Kidney (tissue), 14 donors: Measurements from ENCODE around the gene TSPAN14. TPM values are rescaled to one million over a fixed set of nuclear protein-coding genes. Genes with fewer than 3 reads are reported as not detected.

Experiments used
- DNase-seq, 5 donors: peaks; one replicate each; pipeline ENCODE4 v3.0.0-alpha.2; 2013 to 2020
- FAIRE-seq: peaks from 2 replicates; lab custom pipeline; 2012; peaks lifted over from hg19 to GRCh38; lab: Jason Lieb, UNC
- H3K27ac ChIP-seq, 2 donors: one replicate each; pipeline ENCODE4 v1.7.0; 2013; ENCODE audit warnings: low read depth in 2 of 2, low read length in 2 of 2, inconsistent platforms in 1 of 2
- H3K27me3 ChIP-seq: one replicate; pipeline ENCODE4 v1.7.1; 2013; ENCODE audit warnings: low read length, inconsistent platforms; ENCODE audit not compliant: control insufficient read depth, insufficient read depth
- H3K36me3 ChIP-seq, 3 donors: one replicate each; pipeline versions ENCODE4 v1.7.0 to v1.7.1; 2013; ENCODE audit warnings: low read length in 3 of 3, control low read depth in 1 of 3, inconsistent platforms in 1 of 3; ENCODE audit not compliant: insufficient read depth in 3 of 3, control insufficient read depth in 2 of 3
- H3K4me1 ChIP-seq, 3 donors: one replicate each; pipeline versions ENCODE4 v1.7.0 to v1.7.1; 2013; ENCODE audit warnings: low read length in 3 of 3, inconsistent platforms in 1 of 3, low read depth in 1 of 3; ENCODE audit not compliant: control insufficient read depth in 2 of 3, insufficient read depth in 2 of 3
- H3K4me3 ChIP-seq, 3 donors: one replicate each; pipeline versions ENCODE4 v1.7.0 to v1.8.1; 2013; ENCODE audit warnings: low read length in 3 of 3, control low read depth in 1 of 3, inconsistent platforms in 1 of 3
- H3K9ac ChIP-seq, 3 donors: one replicate each; pipeline versions ENCODE4 v1.7.0 to v1.7.1; 2013; ENCODE audit warnings: low read length in 3 of 3, control low read depth in 1 of 3, inconsistent platforms in 1 of 3
- H3K9me3 ChIP-seq, 3 donors: one replicate each; pipeline versions ENCODE4 v1.7.0 to v1.7.1; 2013; ENCODE audit warnings: low read length in 3 of 3, control low read depth in 1 of 3, inconsistent platforms in 1 of 3; ENCODE audit not compliant: control insufficient read depth in 2 of 3, insufficient read depth in 1 of 3
- intact Hi-C: fragments of 100-400 bp; cut with DNase I; formaldehyde crosslinking; loops from one replicate; pipeline ENCODE4 v1.11.1; 2022
- polyA plus RNA-seq: library from polyadenylated mRNA; stranded (reverse); fragments of 350-450 nt; fragmentation: Illumina TruSeq; extraction: RNeasy Lipid Tissue Mini Kit (QIAGEN cat#74804); gene quantifications from one replicate; pipeline ENCODE4 v1.2.3, GENCODE V29; 2014; ENCODE audit warnings: low read depth, low replicate concordance; ENCODE audit not compliant: insufficient read depth
- total RNA-seq: library from RNA; stranded (reverse); fragmentation: NEBNext Ultra II Directional; extraction: Animal tissue kit (Norgen Biotek cat#: 25700); gene quantifications from one replicate; pipeline ENCODE4 v1.2.1, GENCODE V29; 2021
- TF ChIP-seq, protein P1 (sequence below): IDR thresholded peaks from 3 replicates; pipeline ENCODE4 v1.5.1; 2012; ENCODE audit warnings: mild to moderate bottlenecking, moderate library complexity, borderline replicate concordance; ENCODE audit not compliant: insufficient read depth; ENCODE audit errors: extremely low read depth
- donor health status: control.
- donor health status: control.
- donor health status: control.
- donor health status: control.
- donor health status: control.
- donor health status: DM: yes; HTN: yes; CAD: no.
- donor health status: Normal renal cell carcinoma (clear cell type).

The TSPAN14 gene
- total and polyA plus RNA-seq, 2 donors from 2014 or later = 36.8 to 183 TPM

DNA sequence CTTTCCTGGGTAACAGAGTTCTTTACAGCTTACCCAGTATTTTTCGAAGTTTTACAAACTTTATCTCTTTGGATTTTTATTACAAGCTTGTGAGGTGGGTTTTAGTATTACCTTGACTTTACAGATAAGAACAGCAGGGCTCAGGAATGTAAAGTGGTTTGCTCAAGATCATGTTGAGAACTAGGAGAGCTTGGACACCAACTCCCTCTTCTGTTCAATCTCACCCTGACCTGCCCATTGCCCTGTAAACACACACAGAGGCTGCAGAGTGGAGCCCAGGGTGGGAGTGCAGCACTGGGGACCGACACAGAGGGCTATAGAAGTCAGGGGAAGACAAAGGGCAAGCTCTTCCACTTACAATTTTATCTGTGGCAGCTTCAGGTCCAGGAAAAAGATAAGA, 4.6 kb upstream of the TSPAN14 start:
- Histone ChIP-seq H3K9me3 (no peaks in the 10 kb centered on the region), H3K36me3 (no peaks in the 10 kb centered on the region), H3K27ac (no peak overlapping the region), H3K9ac (no peak overlapping the region), H3K27me3 (no peaks in the 10 kb centered on the region), H3K4me3 (no peak overlapping the region), H3K4me1 (peaks cover 0 to 12% (median 12%) of the 10 kb centered on the region in 3 donors)
- DNase-seq = no peak
- TF ChIP-seq, protein P1, sequence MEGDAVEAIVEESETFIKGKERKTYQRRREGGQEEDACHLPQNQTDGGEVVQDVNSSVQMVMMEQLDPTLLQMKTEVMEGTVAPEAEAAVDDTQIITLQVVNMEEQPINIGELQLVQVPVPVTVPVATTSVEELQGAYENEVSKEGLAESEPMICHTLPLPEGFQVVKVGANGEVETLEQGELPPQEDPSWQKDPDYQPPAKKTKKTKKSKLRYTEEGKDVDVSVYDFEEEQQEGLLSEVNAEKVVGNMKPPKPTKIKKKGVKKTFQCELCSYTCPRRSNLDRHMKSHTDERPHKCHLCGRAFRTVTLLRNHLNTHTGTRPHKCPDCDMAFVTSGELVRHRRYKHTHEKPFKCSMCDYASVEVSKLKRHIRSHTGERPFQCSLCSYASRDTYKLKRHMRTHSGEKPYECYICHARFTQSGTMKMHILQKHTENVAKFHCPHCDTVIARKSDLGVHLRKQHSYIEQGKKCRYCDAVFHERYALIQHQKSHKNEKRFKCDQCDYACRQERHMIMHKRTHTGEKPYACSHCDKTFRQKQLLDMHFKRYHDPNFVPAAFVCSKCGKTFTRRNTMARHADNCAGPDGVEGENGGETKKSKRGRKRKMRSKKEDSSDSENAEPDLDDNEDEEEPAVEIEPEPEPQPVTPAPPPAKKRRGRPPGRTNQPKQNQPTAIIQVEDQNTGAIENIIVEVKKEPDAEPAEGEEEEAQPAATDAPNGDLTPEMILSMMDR = no peak
- no peak for FAIRE-seq
- intact Hi-C loops = no loop called here

DNA sequence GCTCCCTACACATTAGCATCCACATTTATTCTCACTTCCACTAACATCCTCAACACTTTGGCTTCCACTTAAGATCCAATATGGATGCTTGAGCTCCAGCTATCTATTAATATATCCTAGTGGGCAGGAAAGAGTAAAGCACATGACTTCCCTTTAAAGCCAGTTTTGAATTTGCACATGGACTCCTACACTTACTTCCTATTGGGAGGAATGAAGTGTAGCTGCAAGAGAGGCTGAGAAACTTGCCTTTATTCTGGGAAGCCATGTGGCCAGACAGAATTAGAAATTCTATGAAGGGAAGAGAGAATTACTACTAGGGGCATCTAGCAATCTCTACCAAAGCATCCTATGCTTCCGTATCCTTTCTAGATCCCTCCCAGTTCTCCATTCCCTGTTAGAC, 3.0 kb upstream of the TSPAN14 start:
- H3K9ac ChIP-seq = no peak overlapping the region
- H3K4me1 ChIP-seq = peaks cover 0 to 18% (median 13%) of the 10 kb centered on the region in 3 donors
- TF ChIP-seq, protein P1 = no peak
- FAIRE-seq (no peak), DNase-seq (no peak)
- no peaks in the 10 kb centered on the region for H3K27me3 ChIP-seq
- no peaks in the 10 kb centered on the region for H3K36me3 ChIP-seq
- no peaks in the 10 kb centered on the region for H3K9me3 ChIP-seq
- H3K27ac ChIP-seq = no peak overlapping the region
- intact Hi-C loops = no loop called here
- H3K4me3 ChIP-seq = no peak overlapping the region

DNA sequence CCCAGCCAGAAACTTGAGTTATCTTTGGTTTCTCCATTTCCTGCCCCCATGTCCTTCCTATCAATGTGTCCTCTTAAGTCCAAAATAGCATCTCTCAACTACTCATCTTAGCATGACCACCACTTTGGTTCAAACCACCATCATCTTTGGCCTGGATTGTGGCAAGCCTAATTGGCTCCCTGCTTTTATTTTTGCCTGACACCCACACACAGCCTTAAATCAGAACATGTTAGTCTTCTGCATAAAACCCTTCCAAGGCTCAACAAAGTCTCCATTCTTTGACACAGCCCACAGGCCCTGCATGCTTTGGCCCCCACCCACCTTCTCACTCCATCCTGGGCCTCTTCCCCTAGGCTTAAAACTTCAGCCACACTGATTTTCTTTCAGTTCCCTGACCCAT, 2.0 kb upstream of the TSPAN14 start:
- Histone ChIP-seq H3K4me1 (peaks cover 0 to 23% (median 16%) of the 10 kb centered on the region in 3 donors), H3K27ac (no peak overlapping the region), H3K27me3 (no peaks in the 10 kb centered on the region), H3K36me3 (no peaks in the 10 kb centered on the region), H3K4me3 (no peak overlapping the region), H3K9ac (no peak overlapping the region), H3K9me3 (no peaks in the 10 kb centered on the region)
- DNase-seq (no peak), FAIRE-seq (no peak)
- TF ChIP-seq, protein P1 = no peak
- intact Hi-C loops = no loop called here

DNA sequence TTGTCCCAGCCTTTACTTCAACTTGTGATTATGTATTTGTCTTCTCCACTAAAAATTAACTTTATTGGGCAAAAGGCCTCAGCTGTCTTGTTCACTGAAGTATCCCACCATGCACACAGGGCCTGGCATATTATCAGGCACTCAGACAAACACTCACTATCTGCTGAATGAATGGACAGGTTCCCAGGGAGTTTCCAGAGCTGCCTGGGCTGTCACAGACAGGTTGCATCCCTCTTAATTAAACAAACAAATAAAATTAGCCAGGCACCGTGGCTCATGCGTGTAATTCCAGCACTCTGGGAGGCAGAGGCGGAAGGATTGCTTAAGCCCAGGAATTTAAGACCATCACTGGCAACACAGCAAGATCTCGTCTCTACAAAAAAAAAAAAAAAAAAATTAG, 1.5 kb upstream of the TSPAN14 start:
- H3K4me1 ChIP-seq = peaks cover 0 to 26% (median 18%) of the 10 kb centered on the region in 3 donors
- peak overlapping the region in 1 of 2 donors; percentile 37 for H3K27ac ChIP-seq
- peak in 1 of 5 donors; percentile 63 for DNase-seq
- H3K9ac ChIP-seq = no peak overlapping the region
- H3K36me3 ChIP-seq = no peaks in the 10 kb centered on the region
- intact Hi-C loops = no loop called here
- H3K9me3 ChIP-seq = no peaks in the 10 kb centered on the region
- H3K4me3 ChIP-seq = no peak overlapping the region
- FAIRE-seq = no peak
- TF ChIP-seq, protein P1 = no peak
- no peaks in the 10 kb centered on the region for H3K27me3 ChIP-seq
